IMR-90 (cell line): ENCODE data around the gene CORO1C. TPM values are rescaled to one million over a fixed set of nuclear protein-coding genes. Genes with fewer than 3 reads are reported as not detected.

Experiments
- ATAC-seq: fragments of 200-7000 bp; cut with Tn5 transposase; 2 replicates; pipeline ENCODE4 v1.9.1; 2020; ENCODE audit warnings: low read depth, mild to moderate bottlenecking, moderate library complexity
- BruUV-seq: library from RNA; stranded (reverse); fragments of 400-500 nt; replicated peaks from 2 replicates; lab custom pipeline; 2021; lab: Mats Ljungman, UMichigan
- CTCF ChIA-PET: fragments of 300-600 bp; formaldehyde crosslinking; extraction: SDS; loops from one replicate; lab custom pipeline; 2021; ENCODE audit warnings: antibody characterized with exemption; lab: Yijun Ruan, JAX
- POLR2A ChIA-PET: fragments of 300-600 bp; sonication (Branson Sonifier 250); formaldehyde crosslinking; loops from one replicate; lab custom pipeline; 2022; ENCODE audit warnings: antibody characterized with exemption; ENCODE audit not compliant: unreplicated experiment; lab: Charles Lee
- DNase-seq: peaks from one replicate; pipeline ENCODE4 v3.0.0; 2013
- H2AFZ ChIP-seq: replicated peaks from 2 replicates; pipeline ENCODE3; 2013; ENCODE audit warnings: low read length, mild to moderate bottlenecking; ENCODE audit not compliant: poor library complexity
- H2AK5ac ChIP-seq: 2 replicates; pipeline ENCODE4 v1.6.1; 2013; ENCODE audit warnings: low read depth, low read length, inconsistent platforms
- H2AK9ac ChIP-seq: replicated peaks from 2 replicates; pipeline ENCODE3; 2013; ENCODE audit warnings: mild to moderate bottlenecking, low read depth, low read length, moderate library complexity; ENCODE audit not compliant: poor library complexity
- H2BK120ac ChIP-seq: 2 replicates; pipeline ENCODE4 v1.6.1; 2013; ENCODE audit warnings: low read depth, low read length, inconsistent platforms
- H2BK15ac ChIP-seq: 3 replicates; pipeline ENCODE4 v1.6.1; 2013; ENCODE audit warnings: low read depth, low read length, inconsistent platforms
- H2BK20ac ChIP-seq: 2 replicates; pipeline ENCODE4 v1.6.1; 2013; ENCODE audit warnings: low read depth, mild to moderate bottlenecking, inconsistent platforms, low read length, moderate library complexity
- H2BK5ac ChIP-seq: 2 replicates; pipeline ENCODE4 v1.6.1; 2013; ENCODE audit warnings: mild to moderate bottlenecking, low read depth, low read length, inconsistent platforms; ENCODE audit not compliant: poor library complexity, severe bottlenecking
- H3K14ac ChIP-seq: replicated peaks from 2 replicates; pipeline ENCODE4 v1.6.1; 2013; ENCODE audit warnings: low read depth, low read length, inconsistent platforms
- H3K18ac ChIP-seq: 2 replicates; pipeline ENCODE4 v1.6.1; 2013; ENCODE audit warnings: low read depth, low read length, control low read depth
- H3K23ac ChIP-seq: 2 replicates; pipeline ENCODE4 v1.6.1; 2013; ENCODE audit warnings: low read depth, low read length, inconsistent platforms
- H3K27ac ChIP-seq: 2 replicates; pipeline ENCODE4 v1.5.1; 2013; ENCODE audit warnings: mild to moderate bottlenecking, control low read depth, low read length; ENCODE audit not compliant: insufficient read depth
- H3K27me3 ChIP-seq: 2 replicates; pipeline ENCODE4 v1.6.1; 2013; ENCODE audit warnings: low read length; ENCODE audit not compliant: control insufficient read depth, insufficient read depth
- H3K36me3 ChIP-seq: 2 replicates; pipeline ENCODE4 v1.6.1; 2013; ENCODE audit warnings: low read length, mixed read lengths; ENCODE audit not compliant: control insufficient read depth, insufficient read depth
- H3K4ac ChIP-seq: 2 replicates; pipeline ENCODE4 v1.6.1; 2013; ENCODE audit warnings: low read depth, low read length, inconsistent platforms
- H3K4me1 ChIP-seq: 2 replicates; pipeline ENCODE4 v1.6.1; 2013; ENCODE audit warnings: low read length, mixed read lengths; ENCODE audit not compliant: control insufficient read depth, insufficient read depth
- H3K4me2 ChIP-seq: 2 replicates; pipeline ENCODE4 v1.6.1; 2013; ENCODE audit warnings: low read depth, mild to moderate bottlenecking, control low read depth, low read length, moderate library complexity
- H3K4me3 ChIP-seq: 2 replicates; pipeline ENCODE4 v1.5.1; 2013; ENCODE audit warnings: low read depth, mild to moderate bottlenecking, control low read depth, low read length, moderate library complexity; ENCODE audit not compliant: insufficient read depth
- H3K56ac ChIP-seq: 2 replicates; pipeline ENCODE4 v1.6.1; 2013; ENCODE audit warnings: low read length, inconsistent platforms; ENCODE audit not compliant: insufficient read depth; ENCODE audit errors: extremely low read depth
- H3K79me1 ChIP-seq, 2 experiments: 2 replicates each; pipeline ENCODE4 v1.6.1; 2013; ENCODE audit warnings: low read length in 2 of 2, inconsistent platforms in 1 of 2, low read depth in 1 of 2
- H3K9ac ChIP-seq: 2 replicates; pipeline ENCODE4 v1.6.1; 2013; ENCODE audit warnings: low read depth, low read length, control low read depth
- H3K9me1 ChIP-seq: 2 replicates; pipeline ENCODE4 v1.6.1; 2013; ENCODE audit warnings: low read length, inconsistent platforms; ENCODE audit not compliant: insufficient read depth
- H3K9me3 ChIP-seq: 2 replicates; pipeline ENCODE4 v1.6.1; 2013; ENCODE audit warnings: low read length; ENCODE audit not compliant: control insufficient read depth, insufficient read depth
- H4K20me1 ChIP-seq: 2 replicates; pipeline ENCODE4 v1.6.1; 2013; ENCODE audit warnings: low read length, inconsistent platforms; ENCODE audit not compliant: insufficient read depth
- H4K5ac ChIP-seq: 2 replicates; pipeline ENCODE4 v1.6.1; 2013; ENCODE audit warnings: mild to moderate bottlenecking, low read depth, low read length, control low read depth
- H4K8ac ChIP-seq, 2 experiments: 2 replicates each; pipeline ENCODE4 v1.6.1; 2013; ENCODE audit warnings: low read depth in 2 of 2, low read length in 2 of 2, control low read depth in 1 of 2, inconsistent platforms in 1 of 2
- H4K91ac ChIP-seq: 2 replicates; pipeline ENCODE4 v1.6.1; 2013; ENCODE audit warnings: low read depth, low read length, inconsistent platforms; ENCODE audit not compliant: insufficient read depth
- BHLHE40 ChIP-seq: fragments of 150-350 bp; IDR thresholded peaks from 2 replicates; pipeline ENCODE4 v1.6.1; 2016; ENCODE audit warnings: mild to moderate bottlenecking, low read depth, low read length
- CHD1 ChIP-seq: IDR thresholded peaks from 2 replicates; pipeline ENCODE4 v1.6.1; 2012; ENCODE audit warnings: low read depth, low read length, improper control_type of control experiment
- FOS ChIP-seq: fragments of 150-350 bp; IDR thresholded peaks from 2 replicates; pipeline ENCODE4 v1.6.1; 2016; ENCODE audit warnings: low read depth, low read length
- MXI1 ChIP-seq: IDR thresholded peaks from 2 replicates; pipeline ENCODE4 v1.6.1; 2012; ENCODE audit warnings: low read depth, mild to moderate bottlenecking, low read length, moderate library complexity, borderline replicate concordance
- NFE2L2 ChIP-seq: fragments of 150-350 bp; IDR thresholded peaks from 2 replicates; pipeline ENCODE4 v1.6.1; 2016; ENCODE audit warnings: low read depth, mild to moderate bottlenecking, low read length
- POLR2A ChIP-seq: IDR thresholded peaks from 2 replicates; pipeline ENCODE4 v1.6.1; 2012; ENCODE audit warnings: mild to moderate bottlenecking, low read depth, low read length
- RCOR1 ChIP-seq: IDR thresholded peaks from 2 replicates; pipeline ENCODE4 v1.6.1; 2012; ENCODE audit warnings: mild to moderate bottlenecking, low read length, improper control_type of control experiment; ENCODE audit not compliant: insufficient replicate concordance
- USF2 ChIP-seq: fragments of 150-350 bp; IDR thresholded peaks from 2 replicates; pipeline ENCODE4 v1.6.1; 2017; ENCODE audit warnings: mild to moderate bottlenecking, antibody characterized with exemption, low read length, low read depth
- WGBS, 2 experiments: methylation state at CpG; one replicate each; pipeline versions ENCODE4 v1.1.5 to v1.1.7; 2013; ENCODE audit warnings: missing lambda C conversion rate in 2 of 2; ENCODE audit not compliant: insufficient read length in 1 of 2; ENCODE audit errors: extremely low coverage in 2 of 2; 5-methylcytosine and 5-hydroxymethylcytosine counted together
- dilution Hi-C: fragments of 300-500 bp; cut with HindIII; formaldehyde crosslinking; loops from one replicate; pipeline ENCODE4 v1.14.3; 2018; ENCODE audit warnings: low sequenced_read_pairs; ENCODE audit not compliant: unreplicated experiment
- in situ Hi-C: fragments of 300-500 bp; cut with MboI; formaldehyde crosslinking; loops from 3 replicates; pipeline ENCODE4 v1.14.3; 2019; ENCODE audit warnings: low sequenced_read_pairs, inconsistent platforms, mixed read lengths
- intact Hi-C: fragments of 100-400 bp; cut with micrococcal nuclease; formaldehyde crosslinking; loops from 2 replicates; pipeline ENCODE4 v1.10.0; 2022
- polyA plus RNA-seq, 3 experiments: library from polyadenylated mRNA; depleted of rRNA; stranded (reverse); fragments of >200 nt; gene quantifications; 2 replicates each; pipeline ENCODE4 v1.2.3, GENCODE V29; 2012; ENCODE audit warnings: low replicate concordance in 1 of 3
- total RNA-seq: library from RNA; depleted of rRNA; stranded (reverse); fragments of >200 nt; gene quantifications from 2 replicates; pipeline ENCODE4 v1.2.3, GENCODE V29; 2012

The CORO1C gene
- total and polyA plus RNA-seq, 2 of the 4 experiments (the other 2 are of a cell fraction), result 675 to 1,100 TPM

- DNase-seq (no peak), ATAC-seq (0 out of 2 replicates have a peak, but pooled peaks have one; percentile 5)
- Histone ChIP-seq H2BK20ac (no peak overlapping the region), H3K79me1 (peaks cover 0 to 13% of the 10 kb centered on the region in 2 experiments; a peak in 1 of 4 replicates), H2BK5ac (peak overlapping the region; percentile 31), H3K23ac (0 out of 2 replicates have a peak overlapping the region, but pooled peaks have one; percentile 70), H2BK15ac (no peak overlapping the region), H4K8ac (peak overlapping the region in 1 of 2 experiments; percentile 51; a peak in 1 of 4 replicates), H4K20me1 (peaks cover 97% of the 10 kb centered on the region), H3K18ac (no peak overlapping the region), H3K4me3 (no peak overlapping the region), H3K27me3 (no peaks in the 10 kb centered on the region), H3K27ac (peak overlapping the region; percentile 52; the same call in 1 of the 2 replicates), H4K5ac (no peak overlapping the region), H2AK9ac (no peak overlapping the region), H2BK120ac (no peak overlapping the region), H3K14ac (0 out of 2 replicates have a peak overlapping the region, but pooled peaks have one; percentile 74), H3K4me2 (no peak overlapping the region; the same call in 1 of the 2 replicates), H3K4me1 (peaks cover 20% of the 10 kb centered on the region), H3K36me3 (peaks cover 11% of the 10 kb centered on the region), H4K91ac (no peak overlapping the region), H2AFZ (no peak overlapping the region), H3K9ac (no peak overlapping the region), H3K56ac (no peak overlapping the region), H2AK5ac (no peak overlapping the region), H3K9me3 (no peaks in the 10 kb centered on the region), H3K9me1 (peaks cover 12% of the 10 kb centered on the region), H3K4ac (no peak overlapping the region)
- ChIA-PET POLR2A (interaction anchor here (0.6 to 0.7 kb wide), 3 partner anchors 20 to 120 kb away, joined by 4 to 7 read pairs (median 5); no protein-coding TSS in a partner anchor), CTCF (interaction anchor here (0.7 to 1.2 kb wide), 2 partner anchors 10 to 91 kb away, joined by 3 read pairs; no protein-coding TSS in a partner anchor)
- BruUV-seq, result no TSS peak
- intact Hi-C loops, result no loop called here
- TF ChIP-seq BHLHE40 (no peak), POLR2A (no peak), USF2 (no peak), RCOR1 (no peak), CHD1 (no peak), NFE2L2 (no peak), FOS (no peak), MXI1 (no peak)
- in situ Hi-C loops, result no loop called here
- WGBS, 2 experiments, result 100% methylated on average over 3 of the region's 12 CpGs; no CpG with 5 or more reads in 1 of the 2 experiments
- dilution Hi-C loops, result no loop called here
These were observed 19.0 kb downstream of the CORO1C start for GRCh38 chr12:108712165-108712924.
